Ureter (tissue), 1 donor: Measurements from ENCODE around the gene DPYD. TPM values are rescaled to one million over a fixed set of nuclear protein-coding genes. Genes with fewer than 3 reads are reported as not detected.

ENCODE experiments used
- DNase-seq: peaks from one replicate; pipeline ENCODE4 v3.0.0-alpha.2; 2020; ENCODE audit warnings: low spot score
- total RNA-seq: library from RNA; stranded (reverse); gene quantifications from one replicate; pipeline ENCODE4 v1.2.4, GENCODE V29; 2023
- donor health status: DM: yes; HTN: yes; CAD: no.

Gene DPYD
- total RNA-seq, 1 donor from 2014 or later, result 31.2 TPM

GRCh38 chr1:97784661-97785060 is 136.2 kb downstream of the DPYD start:
- DNase-seq, result no peak

GRCh38 chr1:97783751-97784150 is 137.1 kb downstream of the DPYD start:
- no peak for DNase-seq

GRCh38 chr1:97781762-97782337 is 139.0 kb downstream of the DPYD start:
- no peak for DNase-seq

- no peak for DNase-seq
These were observed 139.9 kb downstream of the DPYD start for GRCh38 chr1:97780884-97781283.

- DNase-seq, result no peak
These were observed 142.1 kb downstream of the DPYD start for GRCh38 chr1:97778718-97779117.

GRCh38 chr1:97770376-97770775 is 150.5 kb downstream of the DPYD start:
- DNase-seq, result no peak

GRCh38 chr1:97767381-97767780 is 153.5 kb downstream of the DPYD start:
- DNase-seq, result no peak

GRCh38 chr1:97764991-97765390 is 155.8 kb downstream of the DPYD start:
- DNase-seq, result no peak

GRCh38 chr1:97761637-97762036 is 159.2 kb downstream of the DPYD start:
- no peak for DNase-seq

- no peak for DNase-seq
These were observed 161.8 kb downstream of the DPYD start for GRCh38 chr1:97759078-97759477.

GRCh38 chr1:97758541-97759057 is 162.2 kb downstream of the DPYD start:
- DNase-seq, result no peak

GRCh38 chr1:97745912-97746311 is 174.9 kb downstream of the DPYD start:
- no peak for DNase-seq

- no peak for DNase-seq
These were observed 175.9 kb downstream of the DPYD start for GRCh38 chr1:97744977-97745376.

- no peak for DNase-seq
These were observed 177.7 kb downstream of the DPYD start for GRCh38 chr1:97743129-97743528.

- DNase-seq, result no peak
These were observed 179.9 kb downstream of the DPYD start for GRCh38 chr1:97740891-97741290.

- no peak for DNase-seq
These were observed 181.2 kb downstream of the DPYD start for GRCh38 chr1:97739596-97740103.

- no peak for DNase-seq
These were observed 182.6 kb downstream of the DPYD start for GRCh38 chr1:97738270-97738669.

GRCh38 chr1:97730271-97730670 is 190.6 kb downstream of the DPYD start:
- no peak for DNase-seq

- no peak for DNase-seq
These were observed 192.4 kb downstream of the DPYD start for GRCh38 chr1:97728436-97728835.

- DNase-seq, result no peak
These were observed 193.8 kb downstream of the DPYD start for GRCh38 chr1:97727029-97727428.

- no peak for DNase-seq
These were observed 194.4 kb downstream of the DPYD start for GRCh38 chr1:97726386-97726785.

GRCh38 chr1:97721221-97721620 is 199.6 kb downstream of the DPYD start:
- DNase-seq, result no peak

GRCh38 chr1:97712980-97713379 is 207.9 kb downstream of the DPYD start:
- DNase-seq, result no peak

- DNase-seq, result no peak
These were observed 209.0 kb downstream of the DPYD start for GRCh38 chr1:97711858-97712257.
